ENCODE data around the gene TCF3. TPM values are rescaled to one million over a fixed set of nuclear protein-coding genes. Genes with fewer than 3 reads are reported as not detected.
"Not testable (repeated sequence)": the region's sequence is repeated elsewhere in the genome, so short reads cannot be mapped to it uniquely, and the experiment has no call there.

Gene TCF3
- total RNA-seq, 5 donors from 2014 or later (not counting 1 experiment from before 2014, with no cell fraction given): 63.3 to 107 (median 94.6) TPM

DNA sequence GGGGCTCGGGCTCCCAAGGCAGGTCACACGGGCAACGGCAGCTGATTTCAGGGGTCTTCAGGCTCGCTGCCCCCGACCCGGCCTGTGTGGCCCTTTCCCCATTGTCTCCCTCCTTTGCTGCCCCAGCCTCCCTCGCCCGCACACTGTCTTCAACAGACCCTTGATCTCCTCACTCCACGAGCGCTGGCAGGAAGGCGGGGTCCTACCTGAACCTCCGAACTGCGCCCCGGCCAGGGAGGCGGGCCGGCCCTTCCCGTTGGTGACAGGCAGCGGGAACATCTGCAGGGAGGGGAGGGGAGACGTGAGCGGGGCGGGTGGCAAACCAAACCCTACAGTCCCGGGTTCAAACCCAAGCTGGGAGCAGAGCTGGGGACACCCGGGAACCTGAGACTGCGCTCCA, 6.3 kb downstream of the TCF3 start:
- DNase-seq (no peak), ATAC-seq (replicated peaks in 1 of 4) (no peak)
- no peaks in the 10 kb centered on the region for H3K27me3 ChIP-seq (replicated peaks in 1 of 2; ENCODE audit: control insufficient read depth in 2 of 2, extremely low read depth in 1 of 2, insufficient read depth in 2 of 2, low read length in 1 of 2)
- ChIA-PET POLR2A (no interaction called here), CTCF (no interaction called here)
- peaks cover 7 to 25% of the 10 kb centered on the region in 2 experiments for H3K4me1 ChIP-seq (ENCODE audit: control insufficient read depth in 1 of 2, extremely low read depth in 1 of 2, insufficient read depth in 2 of 2, low read length in 2 of 2)
- WGBS (ENCODE audit: insufficient coverage): 93% methylated on average over 18 of the region's 24 CpGs
- no peak overlapping the region for H3K4me3 Mint-ChIP-seq
- no peak overlapping the region for H3K27ac Mint-ChIP-seq
- no peaks in the 10 kb centered on the region for H3K27me3 Mint-ChIP-seq
- peaks cover 6% of the 10 kb centered on the region for H3K36me3 Mint-ChIP-seq
- H3K9me3 Mint-ChIP-seq: no peaks in the 10 kb centered on the region
- no peak overlapping the region for H3K27ac ChIP-seq (ENCODE audit: low read length)
- H3K4me1 Mint-ChIP-seq: peaks cover 15 to 24% (median 21%) of the 10 kb centered on the region in 3 donors
- H3K9me3 ChIP-seq: no peaks in the 10 kb centered on the region
- no peak overlapping the region for H3K4me3 ChIP-seq (ENCODE audit: control insufficient read depth in 1 of 2, extremely low read depth in 1 of 2, low read length in 1 of 2)
- peaks cover 26 to 48% of the 10 kb centered on the region in 2 donors for H3K36me3 ChIP-seq (ENCODE audit: control insufficient read depth in 2 of 2, extremely low read depth in 1 of 2, insufficient read depth in 1 of 2, low read length in 1 of 2)

- Mint-ChIP-seq H3K4me1 (peaks cover 7 to 16% (median 13%) of the 10 kb centered on the region in 3 donors), H3K9me3 (no peaks in the 10 kb centered on the region), H3K36me3 (peaks cover 6% of the 10 kb centered on the region), H3K4me3 (no peak overlapping the region), H3K27me3 (no peaks in the 10 kb centered on the region), H3K27ac (no peak overlapping the region)
- H3K27me3 ChIP-seq (replicated peaks in 1 of 2; ENCODE audit: control insufficient read depth in 2 of 2, extremely low read depth in 1 of 2, insufficient read depth in 2 of 2, low read length in 1 of 2): no peaks in the 10 kb centered on the region
- H3K36me3 ChIP-seq (ENCODE audit: control insufficient read depth in 2 of 2, extremely low read depth in 1 of 2, insufficient read depth in 1 of 2, low read length in 1 of 2): peaks cover 26 to 50% of the 10 kb centered on the region in 2 donors
- POLR2A ChIA-PET: no interaction called here
- ATAC-seq (replicated peaks in 1 of 4) (no peak), DNase-seq (no peak)
- CTCF ChIA-PET: no interaction called here
- H3K9me3 ChIP-seq: no peaks in the 10 kb centered on the region
- H3K4me3 ChIP-seq (ENCODE audit: control insufficient read depth in 1 of 2, extremely low read depth in 1 of 2, low read length in 1 of 2): no peak overlapping the region
- WGBS (ENCODE audit: insufficient coverage): 99% methylated on average over 16 of the region's 23 CpGs
- H3K27ac ChIP-seq (ENCODE audit: low read length): no peak overlapping the region
- H3K4me1 ChIP-seq (ENCODE audit: control insufficient read depth in 1 of 2, extremely low read depth in 1 of 2, insufficient read depth in 2 of 2, low read length in 2 of 2): peaks cover 2 to 16% of the 10 kb centered on the region in 2 experiments
These were observed 7.1 kb downstream of the TCF3 start for GRCh38 chr19:1645299-1645698.

DNA sequence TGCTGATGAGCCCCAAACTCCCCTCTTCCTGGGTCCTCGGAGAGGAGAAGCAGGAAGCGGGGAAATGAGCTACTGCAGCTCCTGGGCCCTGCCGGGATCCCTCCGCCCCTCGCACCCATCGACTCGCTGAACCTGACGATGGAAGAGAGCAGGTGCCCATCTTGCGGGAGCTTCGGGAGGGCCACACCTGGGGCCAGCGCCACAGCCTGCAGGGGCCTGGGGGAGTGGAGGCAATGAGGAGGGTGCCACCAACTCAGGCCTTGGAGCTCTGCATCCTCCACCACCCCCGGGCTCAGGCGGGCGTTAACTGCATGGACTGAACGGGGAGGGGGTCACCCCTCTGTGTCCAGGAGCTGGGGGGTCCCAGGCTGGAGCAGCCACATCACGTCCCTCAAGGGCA, 8.3 kb downstream of the TCF3 start:
- ATAC-seq (replicated peaks in 1 of 4) (no peak), DNase-seq (no peak)
- H3K4me3 Mint-ChIP-seq: no peak overlapping the region
- POLR2A ChIA-PET: no interaction called here
- H3K36me3 Mint-ChIP-seq: peaks cover 12% of the 10 kb centered on the region
- H3K9me3 ChIP-seq: no peaks in the 10 kb centered on the region
- no peak overlapping the region for H3K27ac Mint-ChIP-seq
- no peaks in the 10 kb centered on the region for H3K27me3 ChIP-seq (replicated peaks in 1 of 2; ENCODE audit: control insufficient read depth in 2 of 2, extremely low read depth in 1 of 2, insufficient read depth in 2 of 2, low read length in 1 of 2)
- H3K4me1 Mint-ChIP-seq: peaks cover 4 to 14% (median 6%) of the 10 kb centered on the region in 3 donors
- H3K4me3 ChIP-seq (ENCODE audit: control insufficient read depth in 1 of 2, extremely low read depth in 1 of 2, low read length in 1 of 2): no peak overlapping the region
- H3K9me3 Mint-ChIP-seq: no peaks in the 10 kb centered on the region
- CTCF ChIA-PET: no interaction called here
- H3K36me3 ChIP-seq (ENCODE audit: control insufficient read depth in 2 of 2, extremely low read depth in 1 of 2, insufficient read depth in 1 of 2, low read length in 1 of 2): peaks cover 26 to 47% of the 10 kb centered on the region in 2 donors
- 96% methylated on average over 15 of the region's 16 CpGs for WGBS (ENCODE audit: insufficient coverage)
- H3K27ac ChIP-seq (ENCODE audit: low read length): no peak overlapping the region
- no peaks in the 10 kb centered on the region for H3K27me3 Mint-ChIP-seq
- H3K4me1 ChIP-seq (ENCODE audit: control insufficient read depth in 1 of 2, extremely low read depth in 1 of 2, insufficient read depth in 2 of 2, low read length in 2 of 2): peaks cover 0 to 4% of the 10 kb centered on the region in 2 experiments

DNA sequence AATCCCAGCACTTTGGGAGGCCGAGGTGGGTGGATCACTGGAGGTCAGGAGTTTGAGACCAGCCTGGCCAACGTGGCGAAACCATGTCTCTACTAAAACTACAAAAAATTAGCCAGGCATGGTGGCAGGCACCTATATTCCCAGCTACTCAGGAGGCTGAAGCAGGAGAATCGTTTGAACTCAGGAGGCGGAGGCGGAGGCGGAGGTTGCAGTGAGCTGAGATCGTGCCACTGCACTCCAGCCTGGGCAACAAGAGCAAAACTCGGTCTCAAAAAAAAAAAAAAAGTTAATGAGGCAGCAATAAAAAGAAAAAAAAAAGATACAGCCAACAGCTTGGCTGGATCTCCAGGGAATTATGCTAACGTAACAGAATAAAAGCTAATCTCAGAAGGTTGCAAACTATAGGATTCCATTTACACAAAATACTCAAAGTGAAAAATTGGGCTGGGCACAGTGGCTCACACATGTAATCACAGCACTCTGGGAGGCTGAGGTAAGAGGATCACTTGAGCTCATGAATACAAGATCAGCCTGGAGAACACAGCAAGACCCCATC, 11.4 kb downstream of the TCF3 start:
- WGBS (ENCODE audit: insufficient coverage): 88% methylated on average over 4 of the region's 10 CpGs
- H3K27me3 Mint-ChIP-seq; H3K9me3 ChIP-seq; ATAC-seq (replicated peaks in 1 of 4); H3K4me3 ChIP-seq (ENCODE audit: control insufficient read depth in 1 of 2, extremely low read depth in 1 of 2, low read length in 1 of 2); H3K4me1 ChIP-seq (ENCODE audit: control insufficient read depth in 1 of 2, extremely low read depth in 1 of 2, insufficient read depth in 2 of 2, low read length in 2 of 2); H3K9me3 Mint-ChIP-seq; H3K27ac ChIP-seq (ENCODE audit: low read length); H3K27ac Mint-ChIP-seq; DNase-seq; H3K4me3 Mint-ChIP-seq; H3K27me3 ChIP-seq (replicated peaks in 1 of 2; ENCODE audit: control insufficient read depth in 2 of 2, extremely low read depth in 1 of 2, insufficient read depth in 2 of 2, low read length in 1 of 2): not testable (repeated sequence)
- POLR2A ChIA-PET: interaction anchor here in 1 of 2 donors (0.6 to 0.8 kb wide), 2 partner anchors 10 to 13 kb away, joined by 3 to 5 read pairs; no protein-coding TSS in a partner anchor
- H3K36me3 Mint-ChIP-seq: peaks cover 16% of the 10 kb centered on the region
- peaks cover 7 to 12% (median 10%) of the 10 kb centered on the region in 3 donors for H3K4me1 Mint-ChIP-seq
- CTCF ChIA-PET: interaction anchor here in 1 of 2 donors (0.6 kb wide), 1 partner anchor 9 kb away, joined by 4 read pairs; no protein-coding TSS in a partner anchor
- peaks cover 17 to 38% of the 10 kb centered on the region in 2 donors for H3K36me3 ChIP-seq (ENCODE audit: control insufficient read depth in 2 of 2, extremely low read depth in 1 of 2, insufficient read depth in 1 of 2, low read length in 1 of 2)

DNA sequence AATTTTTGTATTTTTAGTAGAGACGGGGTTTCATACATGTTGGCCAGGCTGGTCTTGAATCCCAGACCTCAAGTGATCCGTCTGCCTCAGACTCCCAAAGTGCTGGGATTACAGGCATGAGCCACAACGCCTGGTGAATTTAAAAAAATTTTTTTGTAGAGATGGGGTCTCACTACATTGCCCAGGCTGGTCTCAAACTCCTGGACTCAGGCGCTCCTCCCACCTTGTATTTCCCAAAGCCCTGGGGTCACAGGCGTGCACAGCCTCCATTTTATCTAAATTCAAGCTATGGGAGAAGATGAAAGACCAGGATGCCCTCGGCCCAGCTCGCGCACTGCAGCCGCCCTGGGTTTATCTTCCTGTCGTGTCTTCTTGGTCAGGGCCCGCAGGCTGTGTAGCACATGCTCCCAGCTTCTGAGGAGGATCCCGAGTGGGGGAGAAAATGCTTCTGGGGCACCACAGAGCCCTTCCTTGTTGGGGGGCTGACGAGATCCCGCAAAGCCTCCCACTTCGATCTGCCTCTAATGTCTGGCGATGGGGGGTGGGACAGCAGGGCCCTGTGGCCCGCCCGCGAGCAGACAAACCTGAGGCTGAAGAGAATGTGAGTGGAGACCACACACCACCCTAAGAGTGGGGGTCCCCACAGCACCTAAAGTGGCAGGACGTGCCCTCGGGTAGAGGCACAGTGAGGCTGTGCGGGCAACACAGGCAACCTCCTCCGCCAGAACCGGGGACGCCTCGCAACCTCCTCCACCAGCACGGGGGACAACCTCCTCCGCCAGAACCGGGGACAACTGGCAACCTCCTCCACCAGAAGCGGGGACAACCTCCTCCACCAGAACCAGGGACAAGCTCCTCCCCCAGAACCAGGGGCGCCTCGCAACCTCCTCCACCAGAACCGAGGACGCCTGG, 15.8 kb downstream of the TCF3 start:
- Histone ChIP-seq H3K36me3 (ENCODE audit: control insufficient read depth in 2 of 2, extremely low read depth in 1 of 2, insufficient read depth in 1 of 2, low read length in 1 of 2) (peaks cover 7 to 33% of the 10 kb centered on the region in 2 donors), H3K27ac (ENCODE audit: low read length) (no peak overlapping the region), H3K9me3 (no peaks in the 10 kb centered on the region), H3K4me1 (ENCODE audit: control insufficient read depth in 1 of 2, extremely low read depth in 1 of 2, insufficient read depth in 2 of 2, low read length in 2 of 2) (no peaks in the 10 kb centered on the region), H3K4me3 (ENCODE audit: control insufficient read depth in 1 of 2, extremely low read depth in 1 of 2, low read length in 1 of 2) (no peak overlapping the region), H3K27me3 (replicated peaks in 1 of 2; ENCODE audit: control insufficient read depth in 2 of 2, extremely low read depth in 1 of 2, insufficient read depth in 2 of 2, low read length in 1 of 2) (no peaks in the 10 kb centered on the region)
- ChIA-PET POLR2A (no interaction called here), CTCF (no interaction called here)
- DNase-seq: no peak
- Mint-ChIP-seq H3K27ac (no peak overlapping the region), H3K4me1 (peaks cover 4 to 9% (median 6%) of the 10 kb centered on the region in 3 donors), H3K4me3 (no peak overlapping the region), H3K36me3 (peaks cover 26% of the 10 kb centered on the region), H3K9me3 (no peaks in the 10 kb centered on the region), H3K27me3 (no peaks in the 10 kb centered on the region)
- WGBS (ENCODE audit: insufficient coverage): 98% methylated on average over 24 of the region's 34 CpGs
- ATAC-seq (replicated peaks in 1 of 4): no peak

GRCh38 chr19:1634938-1635243, 17.5 kb downstream of the TCF3 start:
- H3K36me3 ChIP-seq (ENCODE audit: control insufficient read depth in 2 of 2, extremely low read depth in 1 of 2, insufficient read depth in 1 of 2, low read length in 1 of 2): peaks cover 15 to 39% of the 10 kb centered on the region in 2 donors
- H3K4me1 ChIP-seq (ENCODE audit: control insufficient read depth in 1 of 2, extremely low read depth in 1 of 2, insufficient read depth in 2 of 2, low read length in 2 of 2): peaks cover 0 to 6% of the 10 kb centered on the region in 2 experiments
- H3K27ac Mint-ChIP-seq: no peak overlapping the region
- H3K27ac ChIP-seq (ENCODE audit: low read length): no peak overlapping the region
- no peaks in the 10 kb centered on the region for H3K9me3 ChIP-seq
- no peaks in the 10 kb centered on the region for H3K27me3 ChIP-seq (replicated peaks in 1 of 2; ENCODE audit: control insufficient read depth in 2 of 2, extremely low read depth in 1 of 2, insufficient read depth in 2 of 2, low read length in 1 of 2)
- no peak overlapping the region for H3K4me3 Mint-ChIP-seq
- H3K4me3 ChIP-seq (ENCODE audit: control insufficient read depth in 1 of 2, extremely low read depth in 1 of 2, low read length in 1 of 2): no peak overlapping the region
- DNase-seq (no peak), ATAC-seq (replicated peaks in 1 of 4) (no peak)
- ChIA-PET POLR2A (no interaction called here), CTCF (no interaction called here)
- peaks cover 4 to 9% (median 5%) of the 10 kb centered on the region in 3 donors for H3K4me1 Mint-ChIP-seq
- H3K9me3 Mint-ChIP-seq: no peaks in the 10 kb centered on the region
- no peaks in the 10 kb centered on the region for H3K27me3 Mint-ChIP-seq
- WGBS (ENCODE audit: insufficient coverage): 97% methylated on average over 4 of the region's 5 CpGs
- peaks cover 26% of the 10 kb centered on the region for H3K36me3 Mint-ChIP-seq
